ENCODE results near the gene PDGFD. TPM values are rescaled to one million over a fixed set of nuclear protein-coding genes. Genes with fewer than 3 reads are reported as not detected.

Gene PDGFD
- total and polyA plus RNA-seq, 9 donors, result 42.8 to 134 (median 77.9) TPM

DNA sequence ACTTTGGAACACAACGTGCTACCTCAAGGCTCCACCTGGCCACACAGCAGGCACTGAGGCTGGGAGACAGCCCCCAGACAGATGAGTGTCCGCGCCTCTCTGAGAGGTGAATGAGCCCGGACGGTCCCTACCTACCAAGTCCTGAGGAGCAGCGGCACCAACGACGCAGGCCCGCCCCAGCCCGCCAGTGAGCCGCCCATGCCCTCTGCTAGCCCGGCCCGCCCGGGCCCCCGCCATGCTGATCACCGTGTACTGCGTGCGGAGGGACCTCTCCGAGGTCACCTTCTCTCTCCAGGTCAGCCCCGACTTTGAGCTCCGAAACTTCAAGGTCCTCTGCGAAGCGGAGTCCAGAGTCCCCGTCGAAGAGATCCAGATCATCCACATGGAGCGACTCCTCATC lies 127.4 kb downstream of the PDGFD start, which contains the start of gene DDI1:
DDI1 (plus strand) TSS at position 53 of the 400 bp plus-strand sequence; CDS start at position 236, 183 bp downstream.
- Histone ChIP-seq H3K27ac (no peak within 1 kb of the TSS), H3K36me3 (no peaks in the 10 kb centered on the region), H3K4me3 (no peak within 1 kb of the TSS), H3K9me3 (no peaks in the 10 kb centered on the region), H3K4me1 (ENCODE audit: insufficient read depth) (peaks cover 3% of the 10 kb centered on the region), H3K27me3 (no peaks in the 10 kb centered on the region)
- intact Hi-C loops (cut with DNase I), result no loop called here
- peak in 2 of 5 donors; percentile 20 to 39 for DNase-seq
- no peak for TF ChIP-seq EP300 (IDR thresholded peaks at IDR 0.05)
- TF ChIP-seq, protein P1, sequence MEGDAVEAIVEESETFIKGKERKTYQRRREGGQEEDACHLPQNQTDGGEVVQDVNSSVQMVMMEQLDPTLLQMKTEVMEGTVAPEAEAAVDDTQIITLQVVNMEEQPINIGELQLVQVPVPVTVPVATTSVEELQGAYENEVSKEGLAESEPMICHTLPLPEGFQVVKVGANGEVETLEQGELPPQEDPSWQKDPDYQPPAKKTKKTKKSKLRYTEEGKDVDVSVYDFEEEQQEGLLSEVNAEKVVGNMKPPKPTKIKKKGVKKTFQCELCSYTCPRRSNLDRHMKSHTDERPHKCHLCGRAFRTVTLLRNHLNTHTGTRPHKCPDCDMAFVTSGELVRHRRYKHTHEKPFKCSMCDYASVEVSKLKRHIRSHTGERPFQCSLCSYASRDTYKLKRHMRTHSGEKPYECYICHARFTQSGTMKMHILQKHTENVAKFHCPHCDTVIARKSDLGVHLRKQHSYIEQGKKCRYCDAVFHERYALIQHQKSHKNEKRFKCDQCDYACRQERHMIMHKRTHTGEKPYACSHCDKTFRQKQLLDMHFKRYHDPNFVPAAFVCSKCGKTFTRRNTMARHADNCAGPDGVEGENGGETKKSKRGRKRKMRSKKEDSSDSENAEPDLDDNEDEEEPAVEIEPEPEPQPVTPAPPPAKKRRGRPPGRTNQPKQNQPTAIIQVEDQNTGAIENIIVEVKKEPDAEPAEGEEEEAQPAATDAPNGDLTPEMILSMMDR (IDR thresholded peaks at IDR 0.05), result no peak
- TF ChIP-seq POLR2A (IDR thresholded peaks at IDR 0.05), result no peak
- WGBS, 3 donors, result 98% methylated on average over 26 of the region's 26 CpGs

DNA sequence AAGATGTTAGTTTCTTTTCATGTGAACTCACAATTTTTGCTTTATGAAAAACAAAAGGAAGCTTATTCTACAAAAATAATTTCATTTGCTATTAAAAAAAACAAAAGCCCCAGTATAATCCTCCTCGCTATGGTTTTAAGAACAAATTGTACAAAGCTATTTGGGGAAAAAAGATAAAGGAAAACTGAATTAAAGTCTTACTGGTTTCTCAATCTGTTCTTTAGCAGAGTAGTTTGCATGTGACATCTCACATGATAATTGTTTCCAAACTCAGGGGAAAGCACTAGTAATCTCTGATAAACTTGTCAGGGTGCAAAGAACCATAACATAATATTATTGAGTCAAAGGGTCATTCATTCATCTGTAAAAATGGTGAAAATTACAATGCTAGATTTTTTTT lies 130.4 kb downstream of the PDGFD start:
- whole genome bisulfite sequencing, 3 donors, result 4 to 22% (median 6%) methylated on average over 1 of the region's 1 CpG
- no peak for DNase-seq
- intact Hi-C loops (cut with DNase I), result no loop called here
- no peaks in the 10 kb centered on the region for H3K27me3 ChIP-seq
- no peaks in the 10 kb centered on the region for H3K36me3 ChIP-seq
- TF ChIP-seq POLR2A (IDR thresholded peaks at IDR 0.05) (no peak), EP300 (IDR thresholded peaks at IDR 0.05) (no peak)
- TF ChIP-seq, protein P1 (IDR thresholded peaks at IDR 0.05), result no peak
- H3K9me3 ChIP-seq, result no peaks in the 10 kb centered on the region
- no peak overlapping the region for H3K4me3 ChIP-seq
- peaks cover 3% of the 10 kb centered on the region for H3K4me1 ChIP-seq (ENCODE audit: insufficient read depth)
- H3K27ac ChIP-seq, result peak overlapping the region in 1 of 2 donors; percentile 42

DNA sequence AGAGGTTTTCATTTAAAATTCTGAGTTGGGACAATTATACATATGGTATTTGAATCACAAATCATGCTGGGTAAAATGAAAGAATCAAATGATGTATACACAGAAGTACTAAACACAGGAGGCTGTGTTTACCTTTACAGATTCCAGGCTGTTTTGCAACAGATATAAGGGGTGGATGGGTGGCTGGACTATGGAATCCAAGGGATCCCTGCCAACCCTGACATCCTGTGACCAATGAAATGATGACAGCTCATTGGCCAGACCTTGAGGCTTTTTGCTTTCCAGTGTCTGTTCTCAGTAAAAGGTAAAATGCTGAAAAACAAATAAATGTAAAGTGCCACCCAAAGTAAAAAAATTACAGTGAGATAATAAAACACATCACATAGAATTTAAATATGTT lies 130.8 kb downstream of the PDGFD start:
- Histone ChIP-seq H3K27ac (peak overlapping the region; percentile 22 to 42), H3K27me3 (no peaks in the 10 kb centered on the region), H3K4me3 (no peak overlapping the region), H3K4me1 (ENCODE audit: insufficient read depth) (peaks cover 3% of the 10 kb centered on the region), H3K36me3 (no peaks in the 10 kb centered on the region), H3K9me3 (no peaks in the 10 kb centered on the region)
- TF ChIP-seq EP300 (IDR thresholded peaks at IDR 0.05), result no peak
- TF ChIP-seq, protein P1 (IDR thresholded peaks at IDR 0.05), result no peak
- TF ChIP-seq POLR2A (IDR thresholded peaks at IDR 0.05), result no peak
- peak in 2 of 5 donors; percentile 58 to 66 for DNase-seq
- intact Hi-C loops (cut with DNase I), result no loop called here

DNA sequence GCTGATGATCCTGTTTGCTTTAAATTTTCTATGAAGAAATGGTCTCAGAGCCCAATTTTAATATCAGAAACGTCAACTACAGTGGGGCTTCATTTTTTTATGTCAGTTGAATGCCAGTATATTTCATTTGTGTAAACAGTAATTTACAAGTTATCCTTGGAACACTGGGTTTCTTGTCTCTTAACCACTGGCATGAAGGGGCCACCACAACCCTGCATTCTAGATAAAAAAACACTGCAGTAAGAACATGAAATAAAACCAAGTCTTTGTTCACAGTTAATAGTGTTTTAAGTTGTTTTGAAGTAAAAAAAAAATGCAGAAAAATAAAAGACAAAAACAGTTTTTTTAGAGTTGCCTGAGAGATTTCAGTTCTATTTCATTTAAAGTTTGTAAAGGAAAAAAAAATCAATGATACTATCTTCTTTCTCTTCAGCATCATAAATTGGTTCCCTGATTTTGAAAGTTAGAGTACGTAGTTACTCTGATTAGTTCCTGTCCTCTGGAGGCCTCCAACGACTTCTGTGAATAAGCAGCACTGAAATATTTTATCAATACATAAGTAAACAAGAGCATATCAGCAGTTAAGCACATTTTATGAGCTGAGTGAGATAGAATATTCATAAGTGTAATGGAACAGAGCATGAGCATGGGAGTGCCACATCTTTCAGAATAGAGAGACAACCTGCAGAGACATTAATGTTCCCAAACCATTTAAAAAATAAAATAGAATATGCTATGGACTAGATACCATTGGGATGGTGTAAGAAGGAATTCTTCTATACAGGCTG lies 135.3 kb downstream of the PDGFD start:
- no peak for DNase-seq
- H3K9me3 ChIP-seq, result no peaks in the 10 kb centered on the region
- no peaks in the 10 kb centered on the region for H3K27me3 ChIP-seq
- no peaks in the 10 kb centered on the region for H3K4me1 ChIP-seq (ENCODE audit: insufficient read depth)
- intact Hi-C loops (cut with DNase I), result no loop called here
- H3K36me3 ChIP-seq, result no peaks in the 10 kb centered on the region
- no peak for TF ChIP-seq POLR2A (IDR thresholded peaks at IDR 0.05)
- TF ChIP-seq EP300 (IDR thresholded peaks at IDR 0.05), result no peak
- WGBS, 3 donors, result 24 to 36% (median 26%) methylated on average over 3 of the region's 3 CpGs
- H3K27ac ChIP-seq, result no peak overlapping the region
- no peak overlapping the region for H3K4me3 ChIP-seq

DNA sequence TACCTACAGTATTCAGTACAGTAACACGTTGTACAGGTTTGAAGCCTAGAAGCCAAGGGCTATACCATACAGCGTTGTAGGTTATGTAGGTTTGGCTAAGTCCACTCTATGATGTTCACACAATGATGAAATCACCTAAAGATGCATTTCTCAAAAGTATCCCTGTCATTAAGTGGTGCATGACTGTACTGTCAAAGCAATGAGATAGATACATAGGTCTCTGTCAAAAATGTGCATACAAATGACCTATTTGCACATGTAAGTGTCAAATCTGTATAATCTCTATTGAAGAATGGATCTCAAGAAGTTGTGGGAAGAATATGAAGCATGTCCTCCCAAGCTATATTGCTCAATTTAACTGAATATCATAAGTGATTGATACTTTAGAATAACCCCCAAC lies 139.4 kb downstream of the PDGFD start:
- 98 to 100% (median 100%) methylated on average over 2 of the region's 2 CpGs for WGBS, 3 donors
- Histone ChIP-seq H3K4me1 (ENCODE audit: insufficient read depth) (no peaks in the 10 kb centered on the region), H3K9me3 (no peaks in the 10 kb centered on the region), H3K4me3 (no peak overlapping the region), H3K36me3 (no peaks in the 10 kb centered on the region), H3K27ac (no peak overlapping the region), H3K27me3 (no peaks in the 10 kb centered on the region)
- DNase-seq, result no peak
- intact Hi-C loops (cut with DNase I), result no loop called here
- TF ChIP-seq, protein P1 (IDR thresholded peaks at IDR 0.05), result no peak
- TF ChIP-seq POLR2A (IDR thresholded peaks at IDR 0.05) (no peak), EP300 (IDR thresholded peaks at IDR 0.05) (no peak)

All from ovary (tissue), 9 donors.